Stimulated activated CD8-positive, alpha-beta memory T cell treated with anti-CD3 and anti-CD28 coated beads, Interleukin-7, amount 100 ng/mL, for 24 hours (primary cell): ENCODE measurements around the gene TGM4.
A peak's percentile ranks its signal among the peaks of the same experiment; 100 is the strongest.
"Not testable (repeated sequence)": the region's sequence is repeated elsewhere in the genome, so short reads cannot be mapped to it uniquely, and the experiment has no call there.

ENCODE experiments used
- DNase-seq: peaks from one replicate; pipeline ENCODE4 v3.0.0-alpha.2; 2020; ENCODE audit warnings: low read depth

The TGM4 gene

GRCh38 chr3:44874308-44874707, at the start of gene TGM4:
Gene TGM4, plus strand, starts transcription at chr3:44874608. Its CDS starts 71 bp downstream, at chr3:44874679.
- no peak for DNase-seq

- DNase-seq = no peak
These were observed 49.0 kb upstream of the TGM4 start for GRCh38 chr3:44825264-44825925.

- no peak for DNase-seq
These were observed 47.2 kb upstream of the TGM4 start for GRCh38 chr3:44827196-44827595.

- no peak for DNase-seq
These were observed 43.2 kb upstream of the TGM4 start for GRCh38 chr3:44831232-44831631.

- DNase-seq = no peak
These were observed 42.4 kb upstream of the TGM4 start for GRCh38 chr3:44832032-44832431.

GRCh38 chr3:44832965-44833364, 41.4 kb upstream of the TGM4 start:
- no peak for DNase-seq

GRCh38 chr3:44833394-44833793, 41.0 kb upstream of the TGM4 start:
- DNase-seq = no peak

GRCh38 chr3:44835684-44836083, 38.7 kb upstream of the TGM4 start:
- no peak for DNase-seq

GRCh38 chr3:44842376-44842775, 32.0 kb upstream of the TGM4 start:
- DNase-seq = no peak

- no peak for DNase-seq
These were observed 28.6 kb upstream of the TGM4 start for GRCh38 chr3:44845528-44846520.

GRCh38 chr3:44848634-44849033, 25.8 kb upstream of the TGM4 start:
- no peak for DNase-seq

GRCh38 chr3:44856663-44857062, 17.7 kb upstream of the TGM4 start:
- DNase-seq = not testable (repeated sequence)

GRCh38 chr3:44860117-44860516, 14.3 kb upstream of the TGM4 start:
- DNase-seq = no peak

GRCh38 chr3:44861412-44862225, 12.8 kb upstream of the TGM4 start, which contains the start of gene TMEM42:
Gene TMEM42, plus strand, starts transcription at chr3:44861912. Its CDS starts 13 bp downstream, at chr3:44861925.
- DNase-seq = peak; percentile 75

- no peak for DNase-seq
These were observed 12.2 kb upstream of the TGM4 start for GRCh38 chr3:44862226-44862637.

GRCh38 chr3:44865272-44866035, 9.0 kb upstream of the TGM4 start:
- no peak for DNase-seq

GRCh38 chr3:44867421-44868111, 6.8 kb upstream of the TGM4 start:
- no peak for DNase-seq

GRCh38 chr3:44870375-44871061, 3.9 kb upstream of the TGM4 start:
- DNase-seq = no peak

- DNase-seq = no peak
These were observed 1.2 kb downstream of the TGM4 start for GRCh38 chr3:44875596-44875995.

GRCh38 chr3:44877333-44877732, 2.9 kb downstream of the TGM4 start:
- DNase-seq = no peak
